Stimulated activated CD4-positive, alpha-beta T cell treated with anti-CD3 and anti-CD28 coated beads, Interleukin-2, amount 100 ng/mL, for 4 hours (primary cell): ENCODE results near the gene WAPL.

ENCODE experiments used
- DNase-seq: peaks from one replicate; pipeline ENCODE4 v3.0.0-alpha.2; 2020; ENCODE audit warnings: low read depth

WAPL gene

GRCh38 chr10:86523348-86523747, 1.8 kb upstream of the WAPL start:
- no peak for DNase-seq

- DNase-seq: no peak
Observed at GRCh38 chr10:86522510-86522855, 891 bp upstream of the WAPL start.

- no peak for DNase-seq
Observed at GRCh38 chr10:86520871-86521677, 518 bp downstream of the WAPL start.

- no peak for DNase-seq
Observed at GRCh38 chr10:86518781-86519180, 2.8 kb downstream of the WAPL start.

GRCh38 chr10:86512137-86512536, 9.5 kb downstream of the WAPL start:
- DNase-seq: no peak

GRCh38 chr10:86511027-86511865, 10.3 kb downstream of the WAPL start:
- no peak for DNase-seq

- no peak for DNase-seq
Observed at GRCh38 chr10:86509145-86509544, 12.4 kb downstream of the WAPL start.

GRCh38 chr10:86508217-86508616, 13.4 kb downstream of the WAPL start:
- no peak for DNase-seq

- DNase-seq: no peak
Observed at GRCh38 chr10:86506499-86506898, 15.1 kb downstream of the WAPL start.

- no peak for DNase-seq
Observed at GRCh38 chr10:86506062-86506461, 15.5 kb downstream of the WAPL start.

- DNase-seq: no peak
Observed at GRCh38 chr10:86504510-86504909, 17.1 kb downstream of the WAPL start.

- DNase-seq: no peak
Observed at GRCh38 chr10:86500846-86501245, 20.7 kb downstream of the WAPL start.

GRCh38 chr10:86498598-86498997, 23.0 kb downstream of the WAPL start:
- DNase-seq: no peak

GRCh38 chr10:86497621-86498020, 24.0 kb downstream of the WAPL start:
- no peak for DNase-seq

- DNase-seq: no peak
Observed at GRCh38 chr10:86489960-86490612, 31.5 kb downstream of the WAPL start.

- no peak for DNase-seq
Observed at GRCh38 chr10:86489071-86489810, 32.4 kb downstream of the WAPL start.

GRCh38 chr10:86486856-86487255, 34.7 kb downstream of the WAPL start:
- DNase-seq: no peak

GRCh38 chr10:86483664-86484063, 37.9 kb downstream of the WAPL start:
- DNase-seq: no peak

- no peak for DNase-seq
Observed at GRCh38 chr10:86481761-86482160, 39.8 kb downstream of the WAPL start.

- DNase-seq: no peak
Observed at GRCh38 chr10:86480571-86480970, 41.0 kb downstream of the WAPL start.

- no peak for DNase-seq
Observed at GRCh38 chr10:86472061-86472460, 49.5 kb downstream of the WAPL start.
